Heart left ventricle (tissue), 13 donors: Measurements from ENCODE around the gene CD86.

Experiments
- POLR2A ChIP-seq, 2 donors: fragments of 450-650 bp; IDR thresholded peaks; one replicate each; pipeline ENCODE4 v1.6.1; 2017; ENCODE audit warnings: antibody characterized with exemption in 2 of 2, mild to moderate bottlenecking in 2 of 2, moderate library complexity in 2 of 2
- TF ChIP-seq, protein P1 (sequence below), 12 donors: fragments of 200-600 bp; sonication (generic) in 4 of 12; IDR thresholded peaks; one replicate each; pipeline versions ENCODE4 v1.5.0 to v1.8.0; 2018 to 2022; ENCODE audit warnings: antibody characterized with exemption in 12 of 12, mild to moderate bottlenecking in 5 of 12
- donor health status: ischemic (EF 13 %, LVEDD 7.1; RV severe dilation, severe dysfunction).
- donor health status: DM: no; HTN: yes; CAD: no.
- donor health status: DM: no; HTN: no; CAD: no.
- donor health status: ischemic (EF 25% LVEDD 6.9; RV normal size, moderate dysfunction).
- donor health status: ischemic (EF 25% LVEDD 5.7; RV mildly dilated, moderate dysfunction).
- donor health status: ischemic (EF 35%, LVEDD 5.7; RV mildly dilated, moderate dysfunction).
- donor health status: nonischemic (EF 11% LVEDD 7.7; RV severe dilation, severe dysfunction).
- donor health status: DM: yes; HTN: yes; CAD: no.
- donor health status: PGD.
- donor health status: ischemic (EF 29% LVEDD 5.4; RV normal size, mild dysfunction).
- donor health status: nonischemic (EF 23%, LVEDD 6.1; RV moderate dilation, normal function).

GRCh38 chr3:122167630-122168029 is 112.5 kb downstream of the CD86 start:
- TF ChIP-seq, protein P1, sequence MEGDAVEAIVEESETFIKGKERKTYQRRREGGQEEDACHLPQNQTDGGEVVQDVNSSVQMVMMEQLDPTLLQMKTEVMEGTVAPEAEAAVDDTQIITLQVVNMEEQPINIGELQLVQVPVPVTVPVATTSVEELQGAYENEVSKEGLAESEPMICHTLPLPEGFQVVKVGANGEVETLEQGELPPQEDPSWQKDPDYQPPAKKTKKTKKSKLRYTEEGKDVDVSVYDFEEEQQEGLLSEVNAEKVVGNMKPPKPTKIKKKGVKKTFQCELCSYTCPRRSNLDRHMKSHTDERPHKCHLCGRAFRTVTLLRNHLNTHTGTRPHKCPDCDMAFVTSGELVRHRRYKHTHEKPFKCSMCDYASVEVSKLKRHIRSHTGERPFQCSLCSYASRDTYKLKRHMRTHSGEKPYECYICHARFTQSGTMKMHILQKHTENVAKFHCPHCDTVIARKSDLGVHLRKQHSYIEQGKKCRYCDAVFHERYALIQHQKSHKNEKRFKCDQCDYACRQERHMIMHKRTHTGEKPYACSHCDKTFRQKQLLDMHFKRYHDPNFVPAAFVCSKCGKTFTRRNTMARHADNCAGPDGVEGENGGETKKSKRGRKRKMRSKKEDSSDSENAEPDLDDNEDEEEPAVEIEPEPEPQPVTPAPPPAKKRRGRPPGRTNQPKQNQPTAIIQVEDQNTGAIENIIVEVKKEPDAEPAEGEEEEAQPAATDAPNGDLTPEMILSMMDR (IDR thresholded peaks at IDR 0.05), result no peak
- no peak for TF ChIP-seq POLR2A (IDR thresholded peaks at IDR 0.05)
